Heart right ventricle (tissue), 16 donors: ENCODE results near the gene SSH2. TPM values are rescaled to one million over a fixed set of nuclear protein-coding genes. Genes with fewer than 3 reads are reported as not detected.

Experiments
- ATAC-seq, 8 donors: fragments of 200-7000 bp; cut with Tn5 transposase; one replicate each; pipeline ENCODE4 v1.9.1; 2020; ENCODE audit warnings: mild to moderate bottlenecking in 8 of 8, moderate library complexity in 8 of 8, moderate number of reproducible peaks in 1 of 8
- DNase-seq, 2 donors: peaks; one replicate each; pipeline ENCODE4 v3.0.0-alpha.2; 2020
- H3K27ac ChIP-seq, 10 donors: fragments of 200-600 bp; sonication (generic) in 2 of 10; one replicate each; pipeline versions ENCODE4 v1.5.0 to v1.8.0; 2020 to 2022; ENCODE audit warnings: mild to moderate bottlenecking in 3 of 10
- H3K27me3 ChIP-seq, 7 donors: fragments of 200-600 bp; one replicate each; pipeline ENCODE4 v1.8.0; 2021 to 2022; ENCODE audit warnings: mild to moderate bottlenecking in 2 of 7
- H3K36me3 ChIP-seq, 9 donors: fragments of 200-600 bp; sonication (generic) in 1 of 9; one replicate each; pipeline versions ENCODE4 v1.5.0 to v1.8.0; 2020 to 2022; ENCODE audit warnings: mild to moderate bottlenecking in 2 of 9
- H3K4me1 ChIP-seq, 9 donors: fragments of 200-600 bp; sonication (generic) in 1 of 9; one replicate each; pipeline versions ENCODE4 v1.5.0 to v1.8.0; 2020 to 2022; ENCODE audit warnings: mild to moderate bottlenecking in 4 of 9
- H3K4me3 ChIP-seq, 10 donors: fragments of 200-600 bp; sonication (generic) in 2 of 10; one replicate each; pipeline versions ENCODE4 v1.5.0 to v1.8.0; 2020 to 2022; ENCODE audit warnings: mild to moderate bottlenecking in 7 of 10, moderate library complexity in 2 of 10
- H3K9me3 ChIP-seq, 11 donors: fragments of 200-600 bp in 10 of 11; sonication (generic) in 2 of 11; one replicate each; pipeline versions ENCODE4 v1.5.0 to v1.8.0; 2013 to 2022; ENCODE audit warnings: mild to moderate bottlenecking in 2 of 11, control low read depth in 1 of 11, moderate library complexity in 1 of 11
- CTCF ChIP-seq, 9 donors: fragments of 200-600 bp; sonication (generic) in 2 of 9; IDR thresholded peaks; one replicate each; pipeline versions ENCODE4 v1.5.0 to v1.8.0; 2021 to 2022; ENCODE audit warnings: antibody characterized with exemption in 9 of 9, mild to moderate bottlenecking in 5 of 9, moderate library complexity in 1 of 9
- WGBS, 2 donors: extraction: QIAGEN DNeasy Blood & Tissue Kit; methylation state at CpG; one replicate each; pipeline ENCODE4 v1.1.7; 2013; ENCODE audit warnings: inconsistent platforms in 1 of 2; 5-methylcytosine and 5-hydroxymethylcytosine counted together
- intact Hi-C, 10 donors: fragments of 100-400 bp; cut with DNase I; formaldehyde crosslinking; loops; one replicate each; pipeline versions ENCODE4 v1.11.1 to v1.14.2; 2022
- polyA plus RNA-seq, 2 donors: library from polyadenylated mRNA; stranded (reverse); fragments of 200-250 nt; gene quantifications; one replicate each; pipeline ENCODE4 v1.2.3, GENCODE V29; 2013
- total RNA-seq, 10 donors: library from RNA; stranded (reverse); fragmentation: NEBNext Ultra II Directional in 3 of 10; extraction: Animal tissue kit (Norgen Biotek cat#: 25700) in 3 of 10; gene quantifications; one replicate each; pipeline versions ENCODE4 v1.2.1 to v1.2.4, GENCODE V29; 2021 to 2023
- donor health status: Arrhythmogenic right ventricular cardiomyopathy.
- donor health status: ischemic (EF 13 %, LVEDD 7.1; RV severe dilation, severe dysfunction).
- donor health status: healthy with polysubstance abuse.
- donor health status: DM: no; HTN: yes; CAD: no.
- donor health status: DM: no; HTN: no; CAD: no.
- donor health status: ischemic (EF 25% LVEDD 6.9; RV normal size, moderate dysfunction).
- donor health status: ischemic (EF 25% LVEDD 5.7; RV mildly dilated, moderate dysfunction).
- donor health status: healthy.
- donor health status: DM: yes; HTN: yes; CAD: no.
- donor health status: Ischemic cardiomyopathy.
- donor health status: ischemic (EF 35%, LVEDD 5.7; RV mildly dilated, moderate dysfunction).
- donor health status: nonischemic (EF 11% LVEDD 7.7; RV severe dilation, severe dysfunction).
- donor health status: DM: yes; HTN: yes; CAD: no.
- donor health status: PGD.
- donor health status: ischemic (EF 29% LVEDD 5.4; RV normal size, mild dysfunction).
- donor health status: nonischemic (EF 23%, LVEDD 6.1; RV moderate dilation, normal function).

The SSH2 gene
- total and polyA plus RNA-seq, 12 donors, result 17.9 to 42.9 (median 34.3) TPM

GRCh38 chr17:29648005-29648404 is 282.0 kb downstream of the SSH2 start:
- DNase-seq, result no peak
- Histone ChIP-seq H3K27me3 (no peaks in the 10 kb centered on the region), H3K4me1 (peaks cover 21 to 39% (median 37%) of the 10 kb centered on the region in 9 donors), H3K4me3 (no peak overlapping the region), H3K36me3 (peaks cover 0 to 93% (median 16%) of the 10 kb centered on the region in 9 donors), H3K27ac (peak overlapping the region in 2 of 10 donors; percentile 7 to 84), H3K9me3 (no peaks in the 10 kb centered on the region)
- WGBS, 2 donors, result 85 to 94% methylated on average over 5 of the region's 5 CpGs
- no peak for TF ChIP-seq CTCF (IDR thresholded peaks at IDR 0.05)
- ATAC-seq, result no peak
- intact Hi-C loops, result loop anchor here in 1 of 10 donors (5.0 kb wide), 1 partner anchor 39 kb away; no protein-coding TSS in a partner anchor

- TF ChIP-seq CTCF (IDR thresholded peaks at IDR 0.05), result no peak
- DNase-seq (peak; percentile 49 to 61), ATAC-seq (peak; percentile 54 to 90 (median 83))
- Histone ChIP-seq H3K4me3 (no peak overlapping the region), H3K9me3 (no peaks in the 10 kb centered on the region), H3K36me3 (peaks cover 0 to 75% (median 7%) of the 10 kb centered on the region in 9 donors), H3K27me3 (no peaks in the 10 kb centered on the region), H3K27ac (peak overlapping the region; percentile 68 to 86 (median 77)), H3K4me1 (peaks cover 35 to 62% (median 59%) of the 10 kb centered on the region in 9 donors)
- WGBS, 2 donors, result 7% methylated on average over 5 of the region's 5 CpGs
- intact Hi-C loops, result loop anchor here in 2 of 10 donors (2.0 to 5.0 kb wide), 2 partner anchors 42 to 133 kb away; no protein-coding TSS in a partner anchor
Measured at GRCh38 chr17:29645515-29646051, 284.4 kb downstream of the SSH2 start.

- 50 to 53% methylated on average over 1 of the region's 1 CpG for WGBS, 2 donors
Measured at GRCh38 chr17:29643817-29644160, 286.2 kb downstream of the SSH2 start.

GRCh38 chr17:29642171-29642611 is 287.8 kb downstream of the SSH2 start:
- no peak for TF ChIP-seq CTCF (IDR thresholded peaks at IDR 0.05)
- Histone ChIP-seq H3K4me3 (no peak overlapping the region), H3K27ac (peak overlapping the region; percentile 68 to 86 (median 76)), H3K27me3 (no peaks in the 10 kb centered on the region), H3K36me3 (peaks cover 0 to 58% (median under 1%) of the 10 kb centered on the region in 9 donors), H3K9me3 (no peaks in the 10 kb centered on the region), H3K4me1 (peaks cover 42 to 83% (median 77%) of the 10 kb centered on the region in 9 donors)
- no peak for ATAC-seq
- DNase-seq, result no peak
- intact Hi-C loops, result loop anchor here in 7 of 10 donors (2.0 to 5.0 kb wide), 4 partner anchors 105 to 290 kb away; partner anchors contain the start of gene SSH2 (in 1 of the 7)
- WGBS, 2 donors, result 49 to 59% methylated on average over 2 of the region's 2 CpGs

More at GRCh38 chr17:29643817-29644160, 286.2 kb downstream of the SSH2 start:
- no peak for TF ChIP-seq CTCF (IDR thresholded peaks at IDR 0.05)
- Histone ChIP-seq H3K27me3 (no peaks in the 10 kb centered on the region), H3K9me3 (no peaks in the 10 kb centered on the region), H3K4me3 (no peak overlapping the region), H3K36me3 (peaks cover 0 to 67% (median 7%) of the 10 kb centered on the region in 9 donors), H3K27ac (peak overlapping the region; percentile 68 to 86 (median 76)), H3K4me1 (peaks cover 42 to 80% (median 77%) of the 10 kb centered on the region in 9 donors)
- intact Hi-C loops, result loop anchor here in 7 of 10 donors (2.0 to 5.0 kb wide), 5 partner anchors 104 to 289 kb away; partner anchors contain the start of gene SSH2 (in 1 of the 7)
- DNase-seq, result no peak
- no peak for ATAC-seq
